ENCODE results near the gene LATS2.
A peak's percentile ranks its signal among the peaks of the same experiment; 100 is the strongest.
"Not testable (repeated sequence)": the region's sequence is repeated elsewhere in the genome, so short reads cannot be mapped to it uniquely, and the experiment has no call there.

Gene LATS2

GRCh38 chr13:21075011-21075378 is 13.6 kb upstream of the LATS2 start:
- no peak for DNase-seq

GRCh38 chr13:21074546-21074945 is 13.2 kb upstream of the LATS2 start:
- no peak for DNase-seq

GRCh38 chr13:21071924-21072323 is 10.5 kb upstream of the LATS2 start:
- no peak for DNase-seq

GRCh38 chr13:21071015-21071414 is 9.6 kb upstream of the LATS2 start:
- DNase-seq = no peak

- DNase-seq = peak; percentile 56 to 84
These were observed 8.2 kb upstream of the LATS2 start for GRCh38 chr13:21069561-21070004.

GRCh38 chr13:21067848-21068247 is 6.5 kb upstream of the LATS2 start:
- no peak for DNase-seq

GRCh38 chr13:21066946-21067345 is 5.6 kb upstream of the LATS2 start:
- DNase-seq = no peak

GRCh38 chr13:21065686-21066085 is 4.3 kb upstream of the LATS2 start:
- no peak for DNase-seq

- DNase-seq = no peak
These were observed 1.6 kb upstream of the LATS2 start for GRCh38 chr13:21063031-21063430.

- DNase-seq = peak in 1 of 2 experiments; percentile 15
These were observed 903 bp downstream of the LATS2 start for GRCh38 chr13:21060338-21061028.

GRCh38 chr13:21059641-21060337 is 1.6 kb downstream of the LATS2 start:
- no peak for DNase-seq

- DNase-seq = no peak
These were observed 3.0 kb downstream of the LATS2 start for GRCh38 chr13:21058361-21058760.

- no peak for DNase-seq
These were observed 5.8 kb downstream of the LATS2 start for GRCh38 chr13:21055511-21056045.

- DNase-seq = no peak
These were observed 6.4 kb downstream of the LATS2 start for GRCh38 chr13:21055016-21055415.

GRCh38 chr13:21054313-21054712 is 7.1 kb downstream of the LATS2 start:
- DNase-seq = no peak

GRCh38 chr13:21053231-21053630 is 8.2 kb downstream of the LATS2 start:
- no peak for DNase-seq

GRCh38 chr13:21051675-21052074 is 9.7 kb downstream of the LATS2 start:
- DNase-seq = no peak

- no peak for DNase-seq
These were observed 10.8 kb downstream of the LATS2 start for GRCh38 chr13:21050288-21051197.

GRCh38 chr13:21049731-21050130 is 11.7 kb downstream of the LATS2 start:
- DNase-seq = not testable (repeated sequence)

- DNase-seq = no peak
These were observed 12.3 kb downstream of the LATS2 start for GRCh38 chr13:21048901-21049698.

- DNase-seq = no peak
These were observed 13.6 kb downstream of the LATS2 start for GRCh38 chr13:21047591-21048282.

GRCh38 chr13:21047087-21047486 is 14.3 kb downstream of the LATS2 start:
- no peak for DNase-seq
